AG04449 (cell line): ENCODE data around the gene USP3.

ENCODE experiments used
- CTCF ChIA-PET: fragments of 350-600 bp; formaldehyde crosslinking; extraction: SDS; loops from one replicate; lab custom pipeline; 2021; ENCODE audit warnings: antibody characterized with exemption; lab: Yijun Ruan, JAX
- POLR2A ChIA-PET: fragments of 400-600, 350-600 bp; formaldehyde crosslinking; extraction: SDS; loops from one replicate; lab custom pipeline; 2020; ENCODE audit warnings: antibody characterized with exemption, inconsistent platforms; lab: Yijun Ruan, JAX
- DNase-seq: peaks from one replicate; pipeline ENCODE4 v3.0.0-alpha.2; 2010; ENCODE audit warnings: low read depth, low spot score
- H3K4me3 ChIP-seq: 2 replicates; pipeline ENCODE4 v1.5.1; 2011; ENCODE audit warnings: low read depth, mild to moderate bottlenecking, control low read depth, low read length
- TF ChIP-seq, protein P1 (sequence below): IDR thresholded peaks from one replicate; pipeline ENCODE4 v1.5.1; 2011; ENCODE audit warnings: mild to moderate bottlenecking, moderate library complexity, low read length, control low read depth, inconsistent platforms; ENCODE audit not compliant: insufficient read depth; ENCODE audit errors: missing control alignments

Gene USP3, protein sequence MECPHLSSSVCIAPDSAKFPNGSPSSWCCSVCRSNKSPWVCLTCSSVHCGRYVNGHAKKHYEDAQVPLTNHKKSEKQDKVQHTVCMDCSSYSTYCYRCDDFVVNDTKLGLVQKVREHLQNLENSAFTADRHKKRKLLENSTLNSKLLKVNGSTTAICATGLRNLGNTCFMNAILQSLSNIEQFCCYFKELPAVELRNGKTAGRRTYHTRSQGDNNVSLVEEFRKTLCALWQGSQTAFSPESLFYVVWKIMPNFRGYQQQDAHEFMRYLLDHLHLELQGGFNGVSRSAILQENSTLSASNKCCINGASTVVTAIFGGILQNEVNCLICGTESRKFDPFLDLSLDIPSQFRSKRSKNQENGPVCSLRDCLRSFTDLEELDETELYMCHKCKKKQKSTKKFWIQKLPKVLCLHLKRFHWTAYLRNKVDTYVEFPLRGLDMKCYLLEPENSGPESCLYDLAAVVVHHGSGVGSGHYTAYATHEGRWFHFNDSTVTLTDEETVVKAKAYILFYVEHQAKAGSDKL

DNA sequence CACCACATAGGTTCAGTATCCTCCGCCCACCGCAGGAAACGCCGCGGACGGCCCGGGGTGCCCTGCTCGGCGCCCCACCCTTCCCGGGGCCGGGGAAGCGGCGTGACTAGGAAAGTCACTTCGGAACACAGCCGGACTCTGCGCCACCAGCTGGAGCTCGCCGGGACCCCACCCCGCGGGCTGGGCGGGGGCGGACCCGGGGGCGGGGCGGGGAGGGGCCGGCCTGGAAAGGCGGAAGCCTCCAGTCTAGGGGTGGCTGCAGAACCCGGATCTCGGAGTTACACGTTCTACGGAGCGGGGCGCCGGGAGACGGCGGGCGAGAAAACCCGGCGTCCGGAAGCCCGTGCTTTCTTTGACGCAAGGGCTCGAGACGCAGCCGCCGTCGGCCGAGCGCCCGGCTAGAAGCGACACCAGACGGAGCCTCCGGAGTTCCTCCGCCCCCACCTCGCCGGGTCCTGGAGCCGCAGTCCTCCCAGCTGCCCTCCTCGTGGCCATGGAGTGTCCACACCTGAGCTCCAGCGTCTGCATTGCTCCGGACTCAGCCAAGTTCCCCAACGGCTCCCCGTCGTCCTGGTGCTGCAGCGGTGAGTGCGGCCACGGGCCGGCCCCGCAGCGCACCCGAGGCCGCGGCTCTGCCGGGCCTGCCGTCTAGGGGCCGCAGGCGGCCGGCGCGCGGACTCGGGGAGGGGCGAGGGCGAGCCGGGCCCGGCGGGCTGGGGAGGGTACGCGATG lies at the start of gene USP3:
Gene USP3, plus strand, starts transcription at position 347 of the 732 bp plus-strand sequence. Its CDS starts 147 bp downstream, at position 494.
- ChIA-PET CTCF (interaction anchor here (0.6 to 2.6 kb wide), 10 partner anchors 8 to 215 kb away, joined by 3 to 11 read pairs (median 4); no protein-coding TSS in a partner anchor), POLR2A (interaction anchor here (0.7 to 1.3 kb wide), 6 partner anchors 30 to 214 kb away, joined by 3 to 8 read pairs (median 4); no protein-coding TSS in a partner anchor)
- peak; percentile 73 for DNase-seq
- TF ChIP-seq, protein P1, sequence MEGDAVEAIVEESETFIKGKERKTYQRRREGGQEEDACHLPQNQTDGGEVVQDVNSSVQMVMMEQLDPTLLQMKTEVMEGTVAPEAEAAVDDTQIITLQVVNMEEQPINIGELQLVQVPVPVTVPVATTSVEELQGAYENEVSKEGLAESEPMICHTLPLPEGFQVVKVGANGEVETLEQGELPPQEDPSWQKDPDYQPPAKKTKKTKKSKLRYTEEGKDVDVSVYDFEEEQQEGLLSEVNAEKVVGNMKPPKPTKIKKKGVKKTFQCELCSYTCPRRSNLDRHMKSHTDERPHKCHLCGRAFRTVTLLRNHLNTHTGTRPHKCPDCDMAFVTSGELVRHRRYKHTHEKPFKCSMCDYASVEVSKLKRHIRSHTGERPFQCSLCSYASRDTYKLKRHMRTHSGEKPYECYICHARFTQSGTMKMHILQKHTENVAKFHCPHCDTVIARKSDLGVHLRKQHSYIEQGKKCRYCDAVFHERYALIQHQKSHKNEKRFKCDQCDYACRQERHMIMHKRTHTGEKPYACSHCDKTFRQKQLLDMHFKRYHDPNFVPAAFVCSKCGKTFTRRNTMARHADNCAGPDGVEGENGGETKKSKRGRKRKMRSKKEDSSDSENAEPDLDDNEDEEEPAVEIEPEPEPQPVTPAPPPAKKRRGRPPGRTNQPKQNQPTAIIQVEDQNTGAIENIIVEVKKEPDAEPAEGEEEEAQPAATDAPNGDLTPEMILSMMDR: peak; percentile 48
- peak within 1 kb of the TSS; percentile 93 for H3K4me3 ChIP-seq

DNA sequence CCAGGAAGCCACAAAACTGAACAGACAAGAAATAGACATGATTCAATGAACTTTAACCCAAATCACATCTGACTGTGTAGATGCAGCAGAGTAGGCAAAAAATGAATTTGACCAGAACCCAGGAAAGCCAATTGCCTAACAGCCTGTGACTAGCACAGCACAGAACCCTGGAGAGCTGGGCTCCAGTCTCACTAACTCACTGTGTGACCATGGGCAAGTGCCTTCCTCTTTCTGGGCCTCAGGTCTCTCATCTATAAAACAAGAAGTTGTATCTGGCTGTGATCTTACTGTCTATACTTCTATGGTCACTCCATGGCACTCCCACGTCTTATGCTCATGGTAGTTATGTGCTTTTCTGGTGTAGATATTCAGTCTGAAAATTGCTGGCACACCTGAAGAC lies 48.1 kb upstream of the USP3 start:
- TF ChIP-seq, protein P1: no peak
- ChIA-PET POLR2A (no interaction called here), CTCF (no interaction called here)

DNA sequence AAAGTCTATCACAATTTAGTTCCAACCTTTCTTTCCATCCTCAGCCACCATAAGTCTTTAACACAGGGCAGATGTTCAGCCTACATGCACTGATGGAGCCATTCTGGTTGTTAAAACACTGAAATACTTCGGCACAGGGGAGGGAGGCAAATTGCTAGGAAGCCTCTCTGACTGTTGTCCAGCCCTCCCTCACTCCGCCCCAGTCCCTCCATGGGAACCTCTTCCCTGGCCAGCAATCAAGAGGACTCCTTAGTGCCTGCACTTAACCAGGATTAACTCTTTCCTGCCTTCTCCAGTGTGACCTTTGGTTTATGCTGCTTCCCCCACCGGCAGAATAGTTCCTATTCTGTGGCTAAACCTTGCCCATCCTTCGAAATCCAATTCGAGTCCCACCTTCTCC lies 47.0 kb upstream of the USP3 start:
- ChIA-PET POLR2A (no interaction called here), CTCF (interaction anchor here (1.8 kb wide), 1 partner anchor 9 kb away, joined by 6 read pairs; no protein-coding TSS in a partner anchor)

More for the DNA sequence above, 48.1 kb upstream of the USP3 start:
- no peak overlapping the region for H3K4me3 ChIP-seq
- DNase-seq: no peak

GRCh38 chr15:63458026-63458425 lies 46.4 kb upstream of the USP3 start:
- TF ChIP-seq, protein P1: no peak
- ChIA-PET POLR2A (no interaction called here), CTCF (interaction anchor here (1.8 kb wide), 1 partner anchor 9 kb away, joined by 6 read pairs; no protein-coding TSS in a partner anchor)
- DNase-seq: no peak
- H3K4me3 ChIP-seq: no peak overlapping the region

More for the DNA sequence above, 47.0 kb upstream of the USP3 start:
- H3K4me3 ChIP-seq: no peak overlapping the region
- DNase-seq: no peak
- TF ChIP-seq, protein P1: no peak

DNA sequence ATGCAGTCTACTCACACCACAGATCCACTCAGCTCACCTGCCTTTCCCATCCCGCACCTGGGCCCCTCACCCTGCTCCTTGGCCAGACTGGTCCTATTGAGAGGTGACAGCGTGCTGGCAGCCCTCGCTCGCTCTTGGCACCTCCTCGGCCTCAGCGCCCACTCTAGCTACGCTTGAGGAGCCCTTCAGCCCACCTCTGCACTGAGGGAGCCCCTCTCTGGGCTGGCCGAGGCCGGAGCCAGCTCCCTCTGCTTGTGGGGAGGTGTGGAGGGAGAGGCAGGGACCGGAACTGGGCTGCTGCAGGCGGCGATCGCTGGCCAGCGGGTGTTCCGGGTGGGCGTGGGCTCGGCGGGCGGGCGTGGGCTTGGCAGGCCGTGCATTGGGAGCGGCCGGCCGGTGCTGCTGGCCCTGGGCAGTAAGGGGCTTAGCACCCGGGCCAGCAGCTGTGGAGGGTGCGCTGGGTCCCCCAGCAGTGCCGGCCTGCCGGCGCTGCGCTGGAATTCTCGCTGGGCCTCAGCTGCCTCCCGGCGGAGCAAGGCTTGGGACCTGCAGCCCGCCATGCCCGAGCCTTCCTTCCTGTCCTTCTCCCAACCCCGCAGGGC lies 45.5 kb upstream of the USP3 start:
- CTCF ChIA-PET: interaction anchor here (1.8 kb wide), 1 partner anchor 8 kb away, joined by 6 read pairs; no protein-coding TSS in a partner anchor
- POLR2A ChIA-PET: no interaction called here
- TF ChIP-seq, protein P1: no peak
- H3K4me3 ChIP-seq: no peak overlapping the region
- no peak for DNase-seq
